GM23338 (cell line): ENCODE data around the gene SLC1A6. TPM values are rescaled to one million over a fixed set of nuclear protein-coding genes. Genes with fewer than 3 reads are reported as not detected.

ENCODE experiments used
- ATAC-seq: fragments of 200-7000 bp; cut with Tn5 transposase; 3 replicates; pipeline ENCODE4 v1.9.1; 2020
- DNase-seq: peaks from one replicate; pipeline ENCODE4 v3.0.0-alpha.2; 2015; ENCODE audit warnings: low spot score
- H2AFZ ChIP-seq: fragments of 200-600 bp; sonication (generic); 2 replicates; pipeline ENCODE4 v1.8.0; 2016; ENCODE audit warnings: antibody characterized with exemption, mild to moderate bottlenecking, moderate library complexity
- H3F3A ChIP-seq: fragments of 200-600 bp; sonication (generic); replicated peaks from 2 replicates; pipeline ENCODE4 v1.8.0; 2017; ENCODE audit warnings: antibody characterized with exemption, mixed run types, low read depth
- H3K27ac ChIP-seq: fragments of 200-600 bp; sonication (generic); 2 replicates; pipeline ENCODE4 v1.6.1; 2016; ENCODE audit warnings: low read depth
- H3K27me3 ChIP-seq: fragments of 200-600 bp; sonication (generic); 2 replicates; pipeline ENCODE4 v1.8.0; 2016; ENCODE audit warnings: mild to moderate bottlenecking, mixed run types, moderate library complexity; ENCODE audit not compliant: insufficient read depth
- H3K36me3 ChIP-seq: fragments of 200-600 bp; sonication (generic); 2 replicates; pipeline ENCODE4 v1.8.0; 2016; ENCODE audit warnings: mild to moderate bottlenecking; ENCODE audit not compliant: insufficient read depth
- H3K4me1 ChIP-seq: fragments of 200-600 bp; sonication (generic); 2 replicates; pipeline ENCODE4 v1.8.0; 2016; ENCODE audit warnings: mild to moderate bottlenecking, moderate library complexity; ENCODE audit not compliant: insufficient read depth
- H3K4me2 ChIP-seq: fragments of 200-600 bp; sonication (generic); 2 replicates; pipeline ENCODE4 v1.7.1; 2017; ENCODE audit warnings: mixed run types
- H3K4me3 ChIP-seq: fragments of 200-600 bp; sonication (generic); 2 replicates; pipeline ENCODE4 v1.6.1; 2016; ENCODE audit warnings: mixed run types
- H3K79me2 ChIP-seq: fragments of 200-600 bp; sonication (generic); replicated peaks from 2 replicates; pipeline ENCODE4 v1.8.0; 2017; ENCODE audit warnings: mild to moderate bottlenecking; ENCODE audit not compliant: insufficient read depth
- H3K9me2 ChIP-seq: fragments of 200-600 bp; sonication (generic); 2 replicates; pipeline ENCODE4 v1.8.0; 2017; ENCODE audit not compliant: insufficient read depth
- H4K20me1 ChIP-seq: fragments of 200-600 bp; sonication (generic); replicated peaks from 2 replicates; pipeline ENCODE4 v1.8.0; 2017; ENCODE audit warnings: mild to moderate bottlenecking; ENCODE audit not compliant: insufficient read depth
- H3K27ac Mint-ChIP-seq: 2 replicates; pipeline ENCODE4 v1.8.0; 2020; ENCODE audit warnings: inconsistent platforms, mild to moderate bottlenecking, moderate library complexity, mixed read lengths
- H3K27me3 Mint-ChIP-seq: 3 replicates; pipeline ENCODE4 v1.8.0; 2022; ENCODE audit warnings: low read depth, mild to moderate bottlenecking, moderate library complexity, mixed read lengths, inconsistent platforms; ENCODE audit not compliant: insufficient read depth, poor library complexity
- H3K36me3 Mint-ChIP-seq: 3 replicates; pipeline ENCODE4 v1.8.0; 2021; ENCODE audit warnings: low read depth, mild to moderate bottlenecking, inconsistent platforms, moderate library complexity, mixed read lengths
- H3K4me1 Mint-ChIP-seq: 3 replicates; pipeline ENCODE4 v1.8.0; 2020; ENCODE audit warnings: mild to moderate bottlenecking, inconsistent platforms, mixed read lengths
- H3K4me3 Mint-ChIP-seq: 3 replicates; pipeline ENCODE4 v1.8.0; 2021; ENCODE audit warnings: moderate library complexity, mild to moderate bottlenecking, inconsistent platforms, mixed read lengths
- H3K9me3 Mint-ChIP-seq: 3 replicates; pipeline ENCODE4 v1.8.0; 2020; ENCODE audit warnings: moderate library complexity, mild to moderate bottlenecking, inconsistent platforms, mixed read lengths
- CREB1 ChIP-seq: fragments of 250-450 bp; sonication (Bioruptor Pico); IDR thresholded peaks from 2 replicates; pipeline ENCODE4 v1.5.0; 2020; ENCODE audit warnings: low read depth, mild to moderate bottlenecking, moderate library complexity
- NANOG ChIP-seq: IDR thresholded peaks from 2 replicates; pipeline ENCODE4 v1.6.1; 2016; ENCODE audit warnings: antibody characterized with exemption, borderline replicate concordance
- STAT1 ChIP-seq: IDR thresholded peaks from one replicate; pipeline ENCODE4 v1.6.1; 2016; ENCODE audit warnings: antibody characterized with exemption; ENCODE audit not compliant: unreplicated experiment
- ZNF114 ChIP-seq: fragments of 250-450 bp; sonication (Bioruptor Pico); IDR thresholded peaks from 2 replicates; pipeline ENCODE4 v1.5.0; 2020; ENCODE audit warnings: mild to moderate bottlenecking, moderate library complexity
- ZNF331 ChIP-seq: fragments of 250-450 bp; sonication (Bioruptor Pico); IDR thresholded peaks from 2 replicates; pipeline ENCODE4 v1.5.0; 2020; ENCODE audit warnings: low read depth, mild to moderate bottlenecking, moderate library complexity
- polyA plus RNA-seq: library from polyadenylated mRNA; unstranded; fragments of >200 nt; fragmentation: Nextera tagmentation; extraction: Ambion mirVana; gene quantifications from 2 replicates; pipeline ENCODE4 v1.2.1, GENCODE V29; 2016
- total RNA-seq: library from RNA; depleted of rRNA; stranded (reverse); fragments of >200 nt; shearing (Covaris generic); gene quantifications from 2 replicates; pipeline ENCODE4 v1.2.3, GENCODE V29; 2014
- TF ChIP-seq, protein P1 (sequence below): IDR thresholded peaks from 2 replicates; pipeline ENCODE4 v1.6.1; 2016; ENCODE audit warnings: antibody characterized with exemption
- TF ChIP-seq, protein P2 (sequence below): fragments of 250-450 bp; sonication (Bioruptor Pico); IDR thresholded peaks from 2 replicates; pipeline ENCODE4 v1.5.0; 2020; ENCODE audit warnings: mild to moderate bottlenecking, moderate library complexity

SLC1A6 gene
- total and polyA plus RNA-seq, 2 experiments from 2014 or later: 12.6 to 37.3 TPM

DNA sequence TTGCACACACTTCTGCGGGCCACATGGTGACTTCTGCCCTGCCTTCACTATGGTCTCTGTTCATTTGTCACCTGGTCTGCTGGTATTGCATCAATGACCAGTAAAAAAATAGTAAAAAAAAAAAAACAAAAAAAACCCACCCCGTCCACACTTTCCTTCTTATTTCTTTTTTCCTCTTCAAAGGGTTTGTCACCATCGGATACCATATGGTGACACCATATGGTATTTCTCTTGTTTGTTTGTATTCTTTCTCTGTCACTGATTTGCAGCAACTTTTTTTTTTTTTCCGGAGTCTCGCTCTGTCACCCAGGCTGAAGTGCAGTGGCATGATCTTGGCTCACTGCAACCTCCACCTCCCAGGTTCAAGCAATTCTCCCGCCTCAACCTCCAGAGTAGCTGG, 64.5 kb downstream of the SLC1A6 start (continued):
- TF ChIP-seq ZNF331 (CRISPR knock-in tag): no peak
- TF ChIP-seq STAT1: no peak
- TF ChIP-seq, protein P1, sequence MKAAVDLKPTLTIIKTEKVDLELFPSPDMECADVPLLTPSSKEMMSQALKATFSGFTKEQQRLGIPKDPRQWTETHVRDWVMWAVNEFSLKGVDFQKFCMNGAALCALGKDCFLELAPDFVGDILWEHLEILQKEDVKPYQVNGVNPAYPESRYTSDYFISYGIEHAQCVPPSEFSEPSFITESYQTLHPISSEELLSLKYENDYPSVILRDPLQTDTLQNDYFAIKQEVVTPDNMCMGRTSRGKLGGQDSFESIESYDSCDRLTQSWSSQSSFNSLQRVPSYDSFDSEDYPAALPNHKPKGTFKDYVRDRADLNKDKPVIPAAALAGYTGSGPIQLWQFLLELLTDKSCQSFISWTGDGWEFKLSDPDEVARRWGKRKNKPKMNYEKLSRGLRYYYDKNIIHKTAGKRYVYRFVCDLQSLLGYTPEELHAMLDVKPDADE: no peak
- no peak for TF ChIP-seq NANOG
- TF ChIP-seq ZNF114: no peak
- TF ChIP-seq, protein P2, sequence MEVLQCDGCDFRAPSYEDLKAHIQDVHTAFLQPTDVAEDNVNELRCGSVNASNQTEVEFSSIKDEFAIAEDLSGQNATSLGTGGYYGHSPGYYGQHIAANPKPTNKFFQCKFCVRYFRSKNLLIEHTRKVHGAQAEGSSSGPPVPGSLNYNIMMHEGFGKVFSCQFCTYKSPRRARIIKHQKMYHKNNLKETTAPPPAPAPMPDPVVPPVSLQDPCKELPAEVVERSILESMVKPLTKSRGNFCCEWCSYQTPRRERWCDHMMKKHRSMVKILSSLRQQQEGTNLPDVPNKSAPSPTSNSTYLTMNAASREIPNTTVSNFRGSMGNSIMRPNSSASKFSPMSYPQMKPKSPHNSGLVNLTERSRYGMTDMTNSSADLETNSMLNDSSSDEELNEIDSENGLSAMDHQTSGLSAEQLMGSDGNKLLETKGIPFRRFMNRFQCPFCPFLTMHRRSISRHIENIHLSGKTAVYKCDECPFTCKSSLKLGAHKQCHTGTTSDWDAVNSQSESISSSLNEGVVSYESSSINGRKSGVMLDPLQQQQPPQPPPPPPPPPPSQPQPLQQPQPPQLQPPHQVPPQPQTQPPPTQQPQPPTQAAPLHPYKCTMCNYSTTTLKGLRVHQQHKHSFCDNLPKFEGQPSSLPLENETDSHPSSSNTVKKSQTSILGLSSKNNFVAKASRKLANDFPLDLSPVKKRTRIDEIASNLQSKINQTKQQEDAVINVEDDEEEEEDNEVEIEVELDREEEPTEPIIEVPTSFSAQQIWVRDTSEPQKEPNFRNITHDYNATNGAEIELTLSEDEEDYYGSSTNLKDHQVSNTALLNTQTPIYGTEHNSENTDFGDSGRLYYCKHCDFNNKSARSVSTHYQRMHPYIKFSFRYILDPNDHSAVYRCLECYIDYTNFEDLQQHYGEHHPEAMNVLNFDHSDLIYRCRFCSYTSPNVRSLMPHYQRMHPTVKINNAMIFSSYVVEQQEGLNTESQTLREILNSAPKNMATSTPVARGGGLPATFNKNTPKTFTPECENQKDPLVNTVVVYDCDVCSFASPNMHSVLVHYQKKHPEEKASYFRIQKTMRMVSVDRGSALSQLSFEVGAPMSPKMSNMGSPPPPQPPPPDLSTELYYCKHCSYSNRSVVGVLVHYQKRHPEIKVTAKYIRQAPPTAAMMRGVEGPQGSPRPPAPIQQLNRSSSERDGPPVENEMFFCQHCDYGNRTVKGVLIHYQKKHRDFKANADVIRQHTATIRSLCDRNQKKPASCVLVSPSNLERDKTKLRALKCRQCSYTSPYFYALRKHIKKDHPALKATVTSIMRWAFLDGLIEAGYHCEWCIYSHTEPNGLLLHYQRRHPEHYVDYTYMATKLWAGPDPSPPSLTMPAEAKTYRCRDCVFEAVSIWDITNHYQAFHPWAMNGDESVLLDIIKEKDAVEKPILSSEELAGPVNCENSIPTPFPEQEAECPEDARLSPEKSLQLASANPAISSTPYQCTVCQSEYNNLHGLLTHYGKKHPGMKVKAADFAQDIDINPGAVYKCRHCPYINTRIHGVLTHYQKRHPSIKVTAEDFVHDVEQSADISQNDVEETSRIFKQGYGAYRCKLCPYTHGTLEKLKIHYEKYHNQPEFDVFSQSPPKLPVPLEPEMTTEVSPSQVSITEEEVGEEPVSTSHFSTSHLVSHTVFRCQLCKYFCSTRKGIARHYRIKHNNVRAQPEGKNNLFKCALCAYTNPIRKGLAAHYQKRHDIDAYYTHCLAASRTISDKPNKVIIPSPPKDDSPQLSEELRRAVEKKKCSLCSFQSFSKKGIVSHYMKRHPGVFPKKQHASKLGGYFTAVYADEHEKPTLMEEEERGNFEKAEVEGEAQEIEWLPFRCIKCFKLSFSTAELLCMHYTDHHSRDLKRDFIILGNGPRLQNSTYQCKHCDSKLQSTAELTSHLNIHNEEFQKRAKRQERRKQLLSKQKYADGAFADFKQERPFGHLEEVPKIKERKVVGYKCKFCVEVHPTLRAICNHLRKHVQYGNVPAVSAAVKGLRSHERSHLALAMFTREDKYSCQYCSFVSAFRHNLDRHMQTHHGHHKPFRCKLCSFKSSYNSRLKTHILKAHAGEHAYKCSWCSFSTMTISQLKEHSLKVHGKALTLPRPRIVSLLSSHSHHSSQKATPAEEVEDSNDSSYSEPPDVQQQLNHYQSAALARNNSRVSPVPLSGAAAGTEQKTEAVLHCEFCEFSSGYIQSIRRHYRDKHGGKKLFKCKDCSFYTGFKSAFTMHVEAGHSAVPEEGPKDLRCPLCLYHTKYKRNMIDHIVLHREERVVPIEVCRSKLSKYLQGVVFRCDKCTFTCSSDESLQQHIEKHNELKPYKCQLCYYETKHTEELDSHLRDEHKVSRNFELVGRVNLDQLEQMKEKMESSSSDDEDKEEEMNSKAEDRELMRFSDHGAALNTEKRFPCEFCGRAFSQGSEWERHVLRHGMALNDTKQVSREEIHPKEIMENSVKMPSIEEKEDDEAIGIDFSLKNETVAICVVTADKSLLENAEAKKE (CRISPR knock-in tag): no peak
- TF ChIP-seq CREB1: no peak

DNA sequence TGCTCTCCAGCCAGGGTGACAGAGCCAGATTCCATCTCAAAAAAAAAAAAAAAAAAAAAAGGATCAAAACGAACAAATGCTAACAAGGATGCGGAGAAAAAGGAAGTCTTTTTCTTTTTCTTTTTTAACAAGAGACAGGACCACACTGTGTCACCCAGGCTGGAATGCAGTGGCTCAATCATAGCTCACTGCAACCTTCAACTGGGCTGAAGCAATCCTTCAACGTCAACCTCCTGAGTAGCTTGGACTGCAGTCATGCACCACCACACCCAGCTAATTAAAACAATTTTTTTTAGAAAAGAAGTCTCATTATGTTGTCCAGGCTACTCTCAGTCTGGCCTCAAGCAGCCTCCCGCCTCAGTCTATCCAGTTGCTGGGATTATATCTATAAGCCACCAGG, 73.0 kb downstream of the SLC1A6 start:
- no peak for TF ChIP-seq STAT1
- no peak for TF ChIP-seq NANOG
- TF ChIP-seq, protein P1: no peak
- no peaks in the 10 kb centered on the region for H4K20me1 ChIP-seq
- no peak overlapping the region for H3K4me3 Mint-ChIP-seq
- no peak overlapping the region for H3K4me3 ChIP-seq
- H3K9me3 Mint-ChIP-seq: peaks cover 82% of the 10 kb centered on the region
- no peaks in the 10 kb centered on the region for H3F3A ChIP-seq
- H3K9me2 ChIP-seq: no peaks in the 10 kb centered on the region
- ATAC-seq: no peak
- 0 out of 2 replicates have a peak, but pooled peaks cover 4% of the 10 kb centered on the region for H3K4me1 ChIP-seq
- no peak overlapping the region for H3K4me2 ChIP-seq
- H3K36me3 ChIP-seq: no peaks in the 10 kb centered on the region
- no peak overlapping the region for H2AFZ ChIP-seq
- H3K27ac ChIP-seq: no peak overlapping the region
- H3K27me3 ChIP-seq: no peaks in the 10 kb centered on the region
- H3K27ac Mint-ChIP-seq: no peak overlapping the region
- no peaks in the 10 kb centered on the region for H3K36me3 Mint-ChIP-seq
- peaks cover 4% of the 10 kb centered on the region for H3K27me3 Mint-ChIP-seq
- H3K4me1 Mint-ChIP-seq: no peaks in the 10 kb centered on the region
- no peaks in the 10 kb centered on the region for H3K79me2 ChIP-seq
- DNase-seq: no peak
